CD1c-positive myeloid dendritic cell (primary cell): Measurements from ENCODE around the gene WDR74.
A peak's percentile ranks its signal among the peaks of the same experiment; 100 is the strongest.
"Not testable (repeated sequence)": the region's sequence is repeated elsewhere in the genome, so short reads cannot be mapped to it uniquely, and the experiment has no call there.

Experiments used
- DNase-seq: peaks from one replicate; pipeline ENCODE4 v3.0.0-alpha.2; 2016; ENCODE audit errors: extremely low spot score

WDR74 gene

DNA sequence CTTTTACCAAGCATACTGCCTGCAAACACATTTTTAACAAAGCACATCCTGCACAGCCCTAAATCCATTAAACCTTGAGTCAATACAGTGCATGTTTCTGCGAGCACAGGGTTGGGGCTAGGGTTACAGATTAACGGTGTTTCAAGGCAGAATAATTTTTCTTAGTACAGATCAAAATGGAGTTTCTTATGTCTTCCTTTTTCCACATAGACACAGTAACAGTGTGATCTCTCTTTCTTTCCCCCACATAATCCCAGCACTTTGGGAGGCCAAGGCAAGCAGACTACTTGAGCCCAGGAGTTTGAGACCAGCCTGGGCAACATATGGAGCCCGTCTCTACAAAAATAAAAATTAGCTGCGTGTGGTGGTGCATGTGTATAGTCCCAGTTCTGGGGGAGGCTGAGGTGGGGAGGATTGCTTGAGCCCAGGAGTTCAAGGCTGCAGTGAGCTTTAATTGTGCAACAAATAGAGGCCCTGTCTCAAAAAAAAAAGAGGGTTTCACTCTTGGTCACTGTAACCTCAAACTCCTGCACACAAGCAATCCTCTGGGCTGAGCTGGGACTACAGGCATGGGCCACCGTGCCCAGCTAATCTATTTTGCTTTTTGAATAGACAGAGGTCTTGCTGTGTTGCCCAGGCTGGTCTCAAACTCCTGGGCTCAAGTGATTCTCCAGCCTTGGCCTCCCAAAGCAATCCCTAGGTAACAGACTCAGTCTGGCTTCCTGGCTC is 21.6 kb upstream of the WDR74 start:
- no peak for DNase-seq

DNA sequence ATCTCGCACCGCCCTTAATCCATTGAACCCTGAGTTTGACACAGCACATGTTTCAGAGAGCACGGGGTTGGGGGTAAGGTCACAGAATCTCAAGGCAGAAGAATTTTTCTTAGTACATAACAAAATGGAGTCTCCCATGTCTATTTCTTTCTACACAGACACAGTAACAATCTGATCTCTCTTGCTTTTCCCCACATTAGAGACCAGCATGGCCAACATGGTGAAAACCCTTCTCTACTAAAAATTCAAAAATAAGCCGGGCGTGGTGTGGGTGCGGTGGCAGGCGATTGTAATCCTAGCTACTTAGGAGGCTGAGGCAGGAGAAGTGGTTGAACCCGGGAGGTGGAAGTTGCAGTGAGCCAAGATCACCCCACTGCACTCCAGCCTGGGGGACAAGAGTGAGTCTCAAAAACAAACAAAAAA is 19.9 kb upstream of the WDR74 start:
- not testable (repeated sequence) for DNase-seq

DNA sequence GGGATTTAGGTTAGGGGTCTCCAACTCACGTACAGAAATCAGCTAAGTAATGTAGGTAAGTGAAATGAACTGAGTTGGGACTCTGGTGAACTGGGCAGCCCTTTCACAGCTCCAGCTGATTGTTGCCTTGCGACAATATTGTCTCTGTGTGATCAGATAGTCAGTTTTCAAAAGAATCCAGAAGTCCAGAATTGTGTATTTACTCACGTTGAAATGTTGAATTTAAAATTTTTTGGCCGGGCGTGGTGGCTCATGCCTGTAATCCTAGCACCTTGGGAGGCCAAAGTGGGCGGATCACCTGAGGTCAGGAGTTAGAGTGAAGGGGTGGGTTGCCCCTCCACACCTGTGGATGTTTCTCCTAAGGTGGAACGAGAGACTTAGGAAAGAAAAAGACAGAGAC is 18.8 kb upstream of the WDR74 start:
- DNase-seq: no peak

DNA sequence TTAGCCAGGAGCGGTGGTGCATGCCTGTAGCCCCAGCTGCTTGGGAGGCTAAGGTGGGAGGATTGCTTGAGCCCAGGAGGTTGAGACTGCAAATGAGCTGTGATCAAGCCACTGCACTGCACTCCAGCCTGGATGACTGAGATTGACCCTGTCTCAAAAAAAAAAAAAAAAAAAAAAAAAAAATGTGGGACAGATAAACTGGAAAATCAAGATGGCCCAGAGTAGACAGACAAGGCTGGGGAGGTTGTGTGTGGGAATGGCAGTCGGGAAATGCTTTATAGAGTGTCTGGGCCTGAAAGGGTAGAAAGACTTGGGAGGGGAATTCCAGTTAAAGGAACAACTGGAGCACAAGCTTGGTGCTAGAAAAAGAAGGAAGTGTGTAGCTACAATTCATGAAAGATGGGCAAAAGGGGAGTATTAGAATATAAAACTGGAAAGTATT is 18.2 kb upstream of the WDR74 start:
- DNase-seq: peak; percentile 50

DNA sequence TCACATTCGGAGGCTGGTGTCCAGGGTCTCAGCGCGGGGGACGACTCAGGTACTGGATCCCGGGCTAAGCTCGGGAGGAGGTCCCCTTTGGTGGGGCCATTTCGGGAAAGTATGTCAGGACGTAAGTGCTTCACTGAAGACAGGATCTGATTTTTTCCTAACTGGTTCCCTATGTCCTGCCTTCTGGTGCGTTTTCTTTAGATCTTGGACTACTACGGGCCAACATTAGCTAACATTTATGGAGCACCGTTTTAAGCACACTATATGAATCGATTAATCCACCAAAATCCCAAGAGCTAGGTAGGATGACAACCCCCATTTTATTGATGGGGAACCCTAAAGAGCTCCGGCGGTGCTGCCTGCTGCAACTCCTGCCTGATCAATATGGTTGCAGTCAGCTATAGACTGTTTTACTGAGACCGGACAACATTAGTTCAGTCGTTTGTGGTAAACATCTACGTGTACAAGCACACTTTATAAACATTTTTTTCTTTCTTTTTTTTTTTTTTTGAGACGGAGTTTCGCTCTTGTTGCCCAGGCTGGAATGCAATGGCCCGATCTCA is 17.0 kb upstream of the WDR74 start:
- DNase-seq: no peak

DNA sequence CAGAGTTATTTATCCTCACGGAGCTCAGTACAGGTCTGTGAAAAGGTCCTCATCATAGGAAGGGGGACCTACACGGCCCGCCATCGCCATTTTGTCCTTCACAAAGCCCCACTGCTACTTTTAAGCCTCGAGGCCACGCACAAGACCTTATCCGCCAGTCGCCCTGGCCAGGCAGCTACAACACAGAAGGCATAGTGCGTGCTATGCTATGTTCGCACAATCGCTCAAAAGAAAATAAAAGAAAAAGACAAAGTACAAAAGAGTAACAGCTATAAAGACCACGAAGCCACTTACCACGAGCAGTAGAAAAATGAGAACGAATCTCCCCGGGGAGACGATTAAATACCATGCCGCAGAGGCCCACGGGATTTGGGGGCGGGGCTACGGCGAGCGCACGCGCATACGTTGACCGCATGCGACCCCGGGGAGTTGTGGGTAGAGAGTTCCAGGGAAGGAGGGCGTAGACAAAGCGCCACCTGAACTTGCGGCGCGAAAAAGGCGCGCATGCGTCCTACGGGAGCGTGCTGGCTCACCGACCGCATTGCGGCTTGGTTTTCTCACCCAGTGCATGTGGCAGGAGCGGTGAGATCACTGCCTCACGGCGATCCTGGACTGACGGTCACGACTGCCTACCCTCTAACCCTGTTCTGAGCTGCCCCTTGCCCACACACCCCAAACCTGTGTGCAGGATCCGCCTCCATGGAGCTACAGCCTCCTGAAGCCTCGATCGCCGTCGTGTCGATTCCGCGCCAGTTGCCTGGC is 16.4 kb upstream of the WDR74 start:
- peak; percentile 99 for DNase-seq

DNA sequence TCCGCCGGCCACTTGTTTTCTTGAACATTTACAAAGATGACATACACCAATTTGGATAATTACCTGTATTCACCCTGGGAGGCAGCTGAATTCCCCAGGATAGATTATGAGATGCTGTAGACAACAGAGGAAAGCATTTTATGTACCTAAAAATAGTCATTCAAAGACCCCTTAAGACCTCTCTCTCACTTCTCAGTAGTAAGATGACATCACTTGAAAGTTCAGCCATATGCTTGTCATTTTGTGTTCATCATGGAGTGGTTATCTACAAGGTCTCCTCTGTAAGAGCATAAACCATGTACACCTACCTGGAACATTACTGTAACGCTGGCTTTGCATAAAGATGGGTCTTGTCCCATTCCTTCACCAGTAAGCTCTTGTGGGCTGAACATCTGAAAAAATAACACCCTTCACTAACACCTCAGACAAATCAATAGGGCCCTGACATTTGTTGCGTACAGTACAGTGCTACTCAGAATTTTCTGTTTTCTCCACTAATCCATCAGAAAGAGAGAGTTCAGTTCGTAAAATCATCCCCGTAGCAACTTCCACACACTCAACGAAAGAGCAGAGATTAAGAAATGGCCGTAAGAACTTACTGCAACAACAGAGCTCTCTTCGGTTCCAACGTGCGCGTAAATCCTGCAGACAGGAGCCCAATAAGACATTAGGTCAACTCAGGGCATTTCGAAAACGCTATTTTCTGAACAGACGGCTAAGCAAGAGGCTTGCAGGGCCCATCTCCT is 15.6 kb upstream of the WDR74 start:
- DNase-seq: no peak

DNA sequence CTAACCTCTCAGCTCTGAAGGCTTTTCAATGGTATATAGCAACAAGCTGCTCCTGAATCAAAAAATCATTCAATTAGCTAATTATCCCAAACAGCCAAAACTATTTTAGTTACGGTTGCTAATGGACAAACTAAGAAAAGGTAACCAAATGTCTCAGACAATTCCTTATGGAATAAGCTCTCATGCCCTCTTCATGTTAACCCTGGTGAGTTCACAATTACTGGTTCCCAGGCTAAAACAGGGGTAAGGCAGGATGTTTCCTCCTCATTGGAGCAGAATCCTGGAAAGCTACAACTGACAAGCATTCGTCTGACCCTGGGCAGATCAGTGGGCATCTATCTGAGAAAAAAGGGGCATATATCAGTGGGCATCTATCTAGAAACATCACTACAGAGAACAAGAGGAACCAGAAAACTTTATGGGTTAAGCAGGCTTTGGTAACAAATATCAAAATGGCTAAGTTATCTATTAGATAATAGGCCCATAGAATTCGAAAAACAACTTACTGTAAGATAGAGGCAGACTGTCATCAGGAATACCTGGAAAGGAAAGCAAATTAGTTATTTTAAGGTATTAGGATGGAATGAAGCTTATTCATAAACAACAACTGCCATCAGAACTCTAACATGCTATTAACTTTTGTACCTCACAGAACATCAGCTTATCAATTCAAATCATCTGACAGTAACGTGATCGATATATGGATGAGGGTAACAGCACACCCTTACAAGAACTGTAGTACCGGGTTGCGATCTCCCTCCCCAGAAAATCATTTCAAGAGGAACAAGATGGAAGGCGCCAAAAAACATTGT is 14.8 kb upstream of the WDR74 start:
- DNase-seq: no peak

DNA sequence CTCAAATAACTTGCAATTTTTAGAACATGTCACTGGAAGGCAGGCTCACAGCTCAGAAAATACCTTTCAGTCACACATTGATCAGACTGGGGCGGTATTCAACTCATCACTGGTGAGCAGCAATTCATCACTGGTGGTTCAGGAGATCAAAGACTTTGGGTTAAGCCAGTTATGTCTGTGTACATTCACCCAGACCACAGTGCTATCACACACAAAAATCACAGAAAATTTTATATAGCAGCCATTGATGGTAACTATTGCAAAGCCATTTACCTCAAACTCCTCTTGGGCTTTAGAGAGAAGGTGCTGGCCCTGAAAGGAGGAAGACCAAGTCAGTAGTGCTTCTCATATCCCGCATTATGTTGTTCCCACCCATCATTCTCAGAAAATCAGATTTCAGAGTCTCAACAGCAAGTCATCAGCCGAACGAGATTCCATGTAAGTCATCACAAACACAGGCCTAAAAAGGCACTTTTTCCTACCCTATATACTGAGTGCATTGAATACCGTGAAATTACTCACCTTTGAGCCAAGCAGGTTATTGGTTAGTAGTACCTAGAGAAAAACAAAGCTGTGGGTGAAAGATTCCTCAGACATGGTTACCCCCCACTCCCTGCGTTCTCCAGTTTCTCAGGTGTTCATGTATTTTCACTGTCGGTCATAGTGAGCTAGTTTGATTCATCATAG is 14.0 kb upstream of the WDR74 start:
- DNase-seq: no peak

DNA sequence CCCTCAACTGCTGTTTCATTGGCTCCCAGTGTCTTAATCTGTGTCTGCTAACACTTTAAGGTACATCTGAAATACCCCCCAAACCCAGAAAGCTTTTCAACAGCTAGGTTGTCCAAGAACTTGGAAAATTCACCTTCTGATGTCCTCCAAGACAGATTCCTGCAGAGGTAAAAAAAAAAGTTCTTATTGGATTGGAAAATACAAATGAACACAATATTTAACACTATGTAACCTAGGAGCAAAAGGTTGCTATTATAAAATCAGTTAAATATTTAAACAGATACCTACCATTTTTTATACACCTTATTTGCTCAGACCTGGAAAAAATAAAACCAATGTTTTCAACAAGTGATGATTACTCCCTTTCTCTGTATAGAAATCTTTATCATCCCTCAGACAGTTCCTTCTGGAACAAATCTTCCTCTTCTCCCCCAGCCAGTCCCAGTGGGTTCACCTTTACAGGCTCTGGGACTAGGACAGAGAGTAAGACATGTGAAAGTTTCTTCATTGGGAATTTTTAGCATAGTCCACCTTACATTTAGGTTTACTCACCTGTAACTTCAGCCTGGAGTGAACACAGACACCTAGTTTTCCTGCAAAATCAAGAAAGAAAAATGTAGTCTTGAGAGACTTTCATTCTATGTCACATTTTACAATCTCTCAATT is 13.3 kb upstream of the WDR74 start:
- no peak for DNase-seq

DNA sequence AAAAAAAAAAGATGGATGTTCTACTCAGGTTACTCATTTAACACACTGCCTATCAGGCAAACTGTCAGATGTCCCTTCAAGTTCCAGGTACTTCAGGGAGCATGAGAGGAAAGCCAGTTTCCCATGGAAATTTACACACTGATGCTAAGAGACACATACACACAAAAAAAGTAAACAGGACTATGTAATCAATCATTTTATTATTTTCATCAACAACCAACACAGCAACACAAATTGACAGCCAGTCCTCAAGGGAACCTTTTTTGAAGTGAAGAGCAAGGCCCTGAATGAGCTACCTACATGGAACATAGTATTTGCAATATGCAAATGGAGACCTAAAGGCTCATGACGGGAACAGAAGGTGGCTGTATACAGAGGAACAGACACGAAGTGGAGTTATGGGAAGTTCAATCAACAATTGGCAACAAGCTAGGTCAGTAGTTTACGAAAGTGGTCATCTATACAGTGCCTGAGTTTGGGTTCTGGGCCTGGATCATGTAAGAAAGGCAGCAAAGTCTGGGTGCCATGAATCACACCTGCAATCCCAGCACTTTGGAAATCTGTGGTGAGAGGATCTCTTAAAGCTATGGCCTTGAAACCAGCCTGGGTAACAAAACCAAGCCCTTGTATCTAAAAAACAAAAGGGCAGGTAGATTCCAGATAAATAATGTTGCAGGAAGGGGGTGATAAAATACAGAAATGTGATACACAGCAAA is 12.6 kb upstream of the WDR74 start:
- peak; percentile 11 for DNase-seq

DNA sequence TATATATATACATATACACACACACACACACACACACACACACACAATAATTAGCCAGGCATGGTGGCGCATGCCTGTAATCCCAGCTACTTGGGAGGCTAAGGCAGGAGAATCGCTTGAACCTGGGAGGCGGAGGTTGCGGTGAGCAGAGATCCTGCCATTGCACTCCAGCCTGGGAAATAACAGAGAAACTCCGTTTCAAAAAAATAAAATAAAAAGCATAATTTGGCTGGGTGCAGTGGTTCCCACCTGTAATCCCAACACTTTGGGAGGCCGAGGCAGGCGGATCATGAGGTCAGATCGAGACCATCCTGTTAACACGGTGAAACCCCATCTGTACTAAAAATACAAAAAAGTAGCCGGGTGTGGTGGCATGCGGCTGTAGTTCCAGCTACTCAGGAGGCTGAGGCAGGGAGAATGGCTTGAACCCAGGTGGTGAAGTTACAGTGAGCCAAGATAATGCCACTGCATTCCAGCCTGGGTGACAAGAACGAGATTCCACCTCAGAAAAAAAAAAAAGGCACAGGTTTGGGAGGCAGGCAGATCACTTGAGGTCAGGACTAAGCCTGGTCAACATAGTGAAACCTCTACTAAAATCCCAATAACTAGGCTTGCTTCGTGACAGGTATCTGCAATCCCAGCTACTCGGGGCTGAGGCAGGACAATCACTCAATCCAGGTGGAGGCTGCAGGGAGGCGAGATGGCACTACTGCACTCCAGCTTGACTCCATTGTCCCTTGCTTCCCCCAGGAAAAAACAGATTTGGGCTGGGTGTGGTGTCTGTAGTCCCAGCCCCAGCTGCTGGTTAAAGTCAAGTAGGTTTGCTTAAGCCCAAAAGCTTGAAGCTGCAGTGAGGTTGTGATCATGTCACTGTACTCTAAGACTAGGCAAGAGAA is 11.8 kb upstream of the WDR74 start:
- no peak for DNase-seq

DNA sequence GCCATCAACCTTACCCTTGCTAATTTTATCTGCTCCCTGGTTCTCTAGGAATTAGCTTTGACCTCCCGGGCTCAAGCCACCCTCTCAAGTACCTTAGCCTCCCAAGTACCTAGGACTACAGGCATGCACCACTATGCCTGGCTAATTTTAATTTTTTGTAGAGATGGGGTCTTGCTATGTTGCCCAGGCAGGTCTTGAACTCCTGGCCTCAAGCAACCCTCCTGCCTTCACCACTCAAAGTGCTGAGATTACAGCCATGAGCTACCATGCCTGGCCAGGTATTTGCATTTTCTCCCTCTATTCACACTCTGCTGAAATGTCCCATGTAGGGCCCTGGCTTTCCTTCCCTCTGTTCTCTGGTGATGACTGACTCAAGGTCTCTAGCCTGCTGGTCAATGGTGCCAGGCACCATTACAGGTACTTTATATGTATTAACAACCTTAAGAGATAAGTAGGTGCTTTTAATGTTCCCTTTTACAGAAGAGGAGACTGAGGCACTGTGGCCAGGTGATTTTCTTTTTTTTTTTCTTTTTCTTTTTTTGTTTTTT is 8.5 kb upstream of the WDR74 start:
- DNase-seq: no peak

DNA sequence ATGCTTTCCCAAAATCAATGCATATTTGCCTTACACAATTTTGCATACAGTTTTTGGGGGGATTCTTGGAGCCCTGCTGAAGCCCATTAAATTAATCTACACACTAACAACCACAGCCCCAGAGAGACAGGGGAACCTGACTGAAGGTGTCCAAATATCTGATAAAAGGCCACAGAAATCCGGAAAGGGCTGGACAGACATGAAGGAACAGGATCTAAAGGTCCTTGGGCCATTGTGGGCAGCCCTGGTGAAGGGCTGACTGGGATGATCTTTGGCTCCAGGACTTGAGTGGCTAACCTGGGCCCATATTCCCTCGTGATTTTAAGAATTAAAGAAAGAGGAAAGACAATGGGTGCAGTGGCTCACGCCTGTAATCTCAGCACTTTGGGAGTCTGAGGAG is 6.8 kb upstream of the WDR74 start:
- DNase-seq: no peak

DNA sequence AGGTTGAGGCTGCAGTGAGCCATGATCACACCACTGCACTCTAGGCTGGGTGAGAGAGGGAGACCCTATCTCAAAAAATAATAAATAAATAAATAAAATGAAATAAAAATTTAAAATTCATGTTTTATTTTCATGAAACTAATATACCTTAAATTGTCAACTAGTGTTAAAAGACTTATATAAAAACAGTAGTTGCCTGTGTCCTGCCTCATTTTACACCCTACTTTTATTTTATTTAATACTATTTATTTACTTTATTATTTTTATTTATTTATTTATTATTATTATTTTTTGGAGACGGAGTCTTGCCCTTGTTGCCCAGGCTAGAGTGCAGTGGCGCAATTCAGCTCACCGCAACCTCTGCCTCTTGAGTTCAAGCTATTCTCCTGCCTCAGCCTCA is 4.8 kb upstream of the WDR74 start:
- DNase-seq: no peak

DNA sequence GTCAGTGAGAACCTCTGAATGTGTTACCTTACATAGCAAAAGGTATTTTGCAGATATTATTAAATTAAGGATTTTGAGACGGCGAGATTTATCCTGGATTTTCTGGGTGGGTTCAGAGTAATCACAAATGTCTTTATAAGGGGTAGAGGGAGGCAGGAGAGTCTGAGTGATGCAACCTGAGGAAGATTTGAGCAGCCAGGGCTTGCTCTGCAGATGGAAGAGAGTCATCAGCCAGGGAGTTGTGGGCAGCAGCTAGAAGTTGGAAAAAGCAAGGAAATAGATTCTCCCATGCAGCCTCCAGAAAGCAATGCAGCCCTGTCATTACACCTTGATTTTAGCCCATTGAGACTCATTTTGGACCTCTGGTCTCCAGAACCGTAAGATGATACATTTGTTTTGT is 4.1 kb upstream of the WDR74 start:
- DNase-seq: no peak

DNA sequence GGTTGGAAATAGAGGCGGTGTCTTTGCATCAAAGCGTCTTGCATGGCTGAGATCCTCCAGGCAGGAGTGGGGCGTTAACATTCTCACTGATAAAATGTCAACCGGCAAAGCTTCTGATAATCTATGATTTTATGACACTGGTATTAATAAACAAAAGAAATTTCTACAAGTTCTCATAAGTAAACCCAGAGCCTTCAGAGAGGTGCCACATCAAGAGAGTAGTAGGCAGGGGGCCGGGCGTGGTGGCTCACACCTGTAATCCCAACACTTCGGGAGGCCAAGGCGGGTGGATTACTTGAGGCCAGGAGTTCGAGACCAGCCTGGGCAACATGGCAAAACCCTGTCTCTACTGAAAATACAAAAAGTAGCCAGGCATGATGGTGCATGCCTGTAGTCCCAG is 3.5 kb upstream of the WDR74 start:
- DNase-seq: not testable (repeated sequence)

DNA sequence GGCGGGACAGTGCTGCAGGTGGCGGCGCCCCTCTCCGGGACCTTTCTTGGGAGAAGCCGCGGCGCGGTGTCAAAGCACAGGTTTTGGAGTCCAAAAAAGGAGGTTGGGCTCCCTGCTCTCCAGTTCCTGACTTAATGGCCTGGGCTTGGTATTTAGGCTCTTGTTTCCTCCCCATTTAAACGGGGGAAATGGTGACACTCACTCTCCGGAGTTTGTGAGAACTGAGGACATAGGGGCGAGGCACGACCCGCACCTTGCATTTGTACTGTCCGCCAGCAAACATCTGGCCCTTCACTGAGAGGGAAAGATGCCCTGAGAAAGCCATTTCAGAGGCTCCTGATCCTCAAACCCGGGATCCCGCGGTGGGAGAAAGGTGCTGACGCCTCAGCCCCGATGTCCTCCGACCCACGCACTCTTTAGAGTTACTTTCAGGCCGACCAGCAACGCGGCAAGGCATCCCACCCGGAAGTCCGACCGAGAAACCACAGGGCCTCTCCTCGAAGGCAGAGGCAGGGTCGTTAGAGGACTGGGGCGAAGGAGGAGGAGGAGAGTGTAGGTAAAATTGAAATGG is 2.9 kb upstream of the WDR74 start:
- peak; percentile 38 for DNase-seq
